K562 (cell line): ENCODE data around the gene NUBPL.

Experiments used
- ATF7 ChIP-seq: fragments of 450-650 bp; IDR thresholded peaks from 2 replicates; pipeline ENCODE4 v1.7.1; 2014; ENCODE audit warnings: mild to moderate bottlenecking, moderate library complexity
- CEBPB ChIP-seq: fragments of 450-650 bp; IDR thresholded peaks from 2 replicates; pipeline ENCODE4 v1.6.1; 2016; ENCODE audit warnings: missing genetic modification characterization, missing compliant biosample characterization
- CEBPG ChIP-seq, 3 experiments: fragments of 200-800 bp in 1 of 3; sonication (Bioruptor generic) in 1 of 3; sonication (generic) in 1 of 3; formaldehyde crosslinking in 1 of 3; IDR thresholded peaks in 2 of 3; conservative IDR thresholded peaks in 1 of 3; 2 replicates each; pipeline versions ENCODE4 v1.6.1 to v1.8.0; 2016 to 2022; ENCODE audit warnings: missing compliant biosample characterization in 2 of 3, missing genetic modification characterization in 2 of 3, mild to moderate bottlenecking in 1 of 3, missing genetic modification reagents in 1 of 3
- HDAC6 ChIP-seq: IDR thresholded peaks from 2 replicates; pipeline ENCODE4 v1.6.1; 2012; ENCODE audit warnings: low read depth, mild to moderate bottlenecking, control low read depth, inconsistent platforms, low read length, moderate library complexity
- MAX ChIP-seq: sonication (generic); formaldehyde crosslinking; IDR thresholded peaks from 2 replicates; pipeline ENCODE4 v1.9.0; 2022; ENCODE audit warnings: mild to moderate bottlenecking, missing genetic modification reagents
- POLR2A ChIP-seq: fragments of 450-650 bp; conservative IDR thresholded peaks from 2 replicates; pipeline ENCODE4 v1.6.1; 2016
- ZNF282 ChIP-seq: sonication (generic); formaldehyde crosslinking; IDR thresholded peaks from 2 replicates; pipeline ENCODE4 v1.8.1; 2023; ENCODE audit warnings: missing genetic modification reagents

- TF ChIP-seq POLR2A (no peak), ATF7 (no peak), CEBPG (CRISPR knock-in tag; IDR thresholded peaks at IDR 0.05) (no peak), CEBPG (tag; conservative IDR thresholded peaks at IDR 0.05 in 1 of 2, IDR thresholded peaks at IDR 0.05 in 1 of 2) (no peak), MAX (CRISPR knock-in tag) (no peak), CEBPB (tag) (no peak), HDAC6 (no peak), ZNF282 (no peak)
Observed at GRCh38 chr14:31726337-31726736, 165.1 kb downstream of the NUBPL start.
